Measurements from ENCODE around the gene ZNF790.
"Not testable (repeated sequence)": the region's sequence is repeated elsewhere in the genome, so short reads cannot be mapped to it uniquely, and the experiment has no call there.

ZNF790 gene

DNA sequence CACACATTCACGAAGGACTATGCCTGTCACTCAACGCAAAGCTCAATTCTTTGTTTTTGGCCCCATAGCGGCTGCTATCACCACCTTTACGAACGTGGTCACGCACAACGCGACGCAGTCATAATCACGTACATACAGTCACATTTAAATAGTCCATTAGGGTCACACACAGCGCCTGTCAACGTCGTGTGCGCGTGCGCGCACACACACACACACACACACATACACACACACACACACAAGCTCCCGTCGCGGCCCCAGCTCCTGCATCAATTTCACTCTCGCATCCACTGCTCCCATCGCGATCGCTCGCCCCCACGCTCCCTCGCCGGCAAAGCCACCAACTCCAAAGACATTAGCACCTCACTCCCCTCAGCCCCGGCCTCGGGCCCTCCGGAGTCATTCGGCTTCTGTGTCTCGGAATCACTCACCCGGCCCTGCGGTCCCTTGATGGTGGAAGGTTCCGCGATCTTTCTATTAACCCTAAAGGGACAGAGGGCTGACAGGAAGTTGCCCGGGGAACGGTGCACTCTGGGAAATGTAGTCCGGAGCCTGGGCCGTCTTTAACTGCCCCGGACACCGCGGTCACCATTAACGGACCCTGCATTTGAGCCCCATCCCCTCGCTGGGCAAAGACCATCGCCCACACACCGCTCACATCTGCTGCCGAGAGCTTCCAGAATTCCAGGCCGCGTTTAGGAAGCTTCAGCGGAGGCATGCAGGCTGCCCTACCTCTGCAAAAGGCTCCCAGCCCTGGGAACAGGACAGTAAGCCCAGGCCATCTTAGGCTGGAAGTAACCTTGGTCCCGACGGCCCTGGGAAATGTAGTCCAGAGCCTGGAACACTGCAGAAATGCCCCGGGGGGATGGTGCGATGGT lies at the start of gene ZNF790:
ZNF790 (minus strand) TSS at position 482 of the 878 bp plus-strand sequence. CDS start 12,768 bp downstream, outside the sequence.
- DNase-seq = peak; percentile 89 to 92

DNA sequence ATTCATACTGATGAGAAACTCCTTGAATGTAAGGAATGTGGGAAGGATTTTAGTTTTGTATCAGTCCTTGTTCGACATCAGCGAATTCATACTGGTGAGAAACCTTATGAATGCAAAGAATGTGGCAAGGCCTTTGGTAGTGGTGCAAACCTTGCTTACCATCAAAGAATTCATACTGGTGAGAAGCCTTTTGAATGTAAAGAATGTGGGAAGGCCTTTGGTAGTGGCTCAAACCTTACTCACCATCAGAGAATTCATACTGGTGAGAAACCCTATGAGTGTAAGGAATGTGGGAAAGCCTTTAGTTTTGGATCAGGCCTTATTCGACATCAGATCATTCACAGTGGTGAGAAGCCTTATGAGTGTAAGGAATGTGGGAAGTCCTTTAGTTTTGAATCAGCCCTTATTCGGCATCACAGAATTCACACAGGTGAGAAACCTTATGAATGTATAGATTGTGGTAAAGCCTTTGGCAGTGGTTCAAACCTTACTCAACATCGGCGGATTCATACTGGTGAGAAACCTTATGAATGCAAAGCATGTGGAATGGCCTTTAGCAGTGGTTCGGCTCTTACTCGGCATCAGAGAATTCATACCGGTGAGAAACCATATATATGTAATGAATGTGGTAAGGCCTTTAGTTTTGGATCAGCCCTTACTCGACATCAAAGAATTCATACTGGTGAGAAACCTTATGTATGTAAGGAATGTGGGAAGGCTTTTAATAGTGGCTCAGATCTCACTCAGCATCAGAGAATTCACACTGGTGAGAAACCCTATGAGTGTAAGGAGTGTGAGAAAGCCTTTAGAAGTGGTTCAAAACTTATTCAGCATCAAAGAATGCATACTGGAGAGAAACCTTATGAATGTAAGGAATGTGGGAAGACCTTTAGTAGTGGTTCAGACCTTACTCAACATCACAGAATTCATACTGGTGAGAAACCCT lies 39.1 kb upstream of the ZNF790 start:
- no peak for DNase-seq

DNA sequence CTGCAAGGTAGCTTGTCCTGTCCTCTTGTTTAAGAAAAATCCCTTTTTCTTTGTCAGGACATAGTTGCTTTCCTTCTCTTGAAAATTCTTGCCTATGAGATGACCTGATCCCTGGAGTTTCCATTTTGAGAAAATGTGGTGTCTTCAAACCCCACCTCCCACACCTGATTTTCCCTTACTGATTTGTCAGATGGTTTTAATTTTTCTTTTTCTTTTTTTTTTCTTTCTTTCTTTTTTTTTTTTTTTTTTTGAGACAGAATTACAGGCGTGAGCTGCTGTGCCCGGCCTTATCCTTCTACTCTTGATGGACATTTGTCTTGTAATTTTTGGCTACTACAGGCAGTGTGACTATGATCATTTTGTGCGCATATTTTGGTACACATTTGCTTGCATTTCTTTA lies 13.7 kb upstream of the ZNF790 start:
- DNase-seq = no peak

DNA sequence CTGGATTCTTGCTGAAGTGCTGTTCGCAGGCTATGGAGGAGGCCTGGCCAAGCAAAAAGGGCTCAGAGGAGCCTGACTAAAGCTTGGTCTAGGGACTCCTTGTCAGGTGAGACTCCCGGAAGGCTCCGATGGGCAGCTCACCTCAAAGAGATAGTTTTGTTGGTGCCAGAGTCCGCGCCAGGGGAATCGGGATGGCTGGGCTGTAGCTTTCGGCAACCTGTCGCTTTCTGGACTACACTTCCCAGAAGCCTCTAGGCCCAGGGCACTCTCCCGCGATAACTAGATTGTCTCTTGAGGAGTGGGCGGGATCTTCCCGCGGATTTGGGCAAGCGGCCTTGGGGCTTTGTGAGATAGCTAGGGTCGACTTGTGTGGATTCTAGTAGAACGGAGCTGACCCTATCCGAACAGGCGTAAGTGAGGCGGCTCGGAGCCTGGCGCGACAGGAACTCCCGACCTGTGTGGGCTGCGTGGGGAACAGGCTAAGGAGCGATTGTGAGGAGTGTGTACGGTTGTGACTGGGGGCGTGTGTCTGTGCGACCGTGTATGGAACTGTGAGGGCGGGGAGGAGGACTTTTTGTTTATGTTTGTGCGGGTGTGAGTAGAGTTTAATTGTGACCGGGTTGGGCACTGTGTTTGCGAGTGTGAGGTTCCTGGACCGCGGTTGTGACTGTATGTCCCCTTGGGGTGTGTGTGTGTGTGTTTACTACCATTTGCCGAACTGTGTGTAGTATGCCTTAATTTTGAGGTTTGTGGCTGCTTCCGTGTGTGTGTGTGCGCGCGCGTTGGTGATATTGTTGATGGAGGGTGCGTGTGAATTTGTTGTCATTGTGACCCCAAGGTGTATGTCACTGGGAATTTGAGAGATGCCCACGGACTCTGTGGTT lies 12.6 kb upstream of the ZNF790 start, which contains the start of gene ZNF345:
ZNF345 (plus strand) TSS at position 318 of the 884 bp plus-strand sequence. CDS start 25,955 bp downstream, outside the sequence.
- DNase-seq = peak; percentile 96 to 97

DNA sequence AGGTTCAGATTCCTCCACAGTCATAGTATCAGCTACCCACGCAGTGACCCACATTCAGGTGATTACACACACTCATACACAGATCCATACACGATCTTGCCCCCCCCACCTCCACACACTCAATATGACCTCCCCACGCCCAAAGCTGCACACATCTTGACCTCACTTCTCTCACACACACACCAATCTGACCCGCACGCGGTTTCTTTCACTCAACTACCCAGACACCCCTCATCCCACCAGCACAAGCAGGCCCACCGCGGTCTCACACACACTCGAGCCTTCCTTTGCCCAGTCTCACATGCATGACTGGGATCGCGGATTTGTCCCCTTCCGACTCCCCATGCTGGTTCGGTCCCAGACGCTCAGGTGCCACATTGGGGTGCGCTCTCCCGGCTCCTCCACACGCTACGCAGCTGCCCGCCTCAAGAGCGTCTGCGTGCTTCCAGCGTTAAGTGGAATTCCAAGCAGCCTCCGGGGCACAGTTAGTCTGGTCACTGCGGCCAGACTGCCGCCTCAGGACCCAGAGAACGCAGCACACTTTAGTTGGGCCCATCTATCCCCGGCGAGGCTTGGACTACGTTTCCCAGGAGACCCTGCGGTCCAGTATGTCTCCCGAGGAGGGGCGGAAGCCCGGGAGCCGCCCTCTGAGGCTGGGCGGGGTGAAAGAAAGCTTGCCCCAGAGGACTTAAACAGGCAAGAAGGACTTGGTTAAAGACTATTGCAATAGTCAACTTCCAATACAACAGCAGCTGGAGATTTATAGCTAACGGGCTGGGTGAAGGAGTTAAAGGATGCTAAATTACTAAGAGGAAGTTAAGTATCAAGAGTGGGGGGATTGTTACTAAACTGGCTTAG lies 11.7 kb upstream of the ZNF790 start:
- DNase-seq = peak; percentile 77 to 87

GRCh38 chr19:36847968-36848367 lies 9.8 kb upstream of the ZNF790 start:
- DNase-seq = no peak

- DNase-seq = no peak
Observed at GRCh38 chr19:36838784-36839324, 667 bp upstream of the ZNF790 start.

DNA sequence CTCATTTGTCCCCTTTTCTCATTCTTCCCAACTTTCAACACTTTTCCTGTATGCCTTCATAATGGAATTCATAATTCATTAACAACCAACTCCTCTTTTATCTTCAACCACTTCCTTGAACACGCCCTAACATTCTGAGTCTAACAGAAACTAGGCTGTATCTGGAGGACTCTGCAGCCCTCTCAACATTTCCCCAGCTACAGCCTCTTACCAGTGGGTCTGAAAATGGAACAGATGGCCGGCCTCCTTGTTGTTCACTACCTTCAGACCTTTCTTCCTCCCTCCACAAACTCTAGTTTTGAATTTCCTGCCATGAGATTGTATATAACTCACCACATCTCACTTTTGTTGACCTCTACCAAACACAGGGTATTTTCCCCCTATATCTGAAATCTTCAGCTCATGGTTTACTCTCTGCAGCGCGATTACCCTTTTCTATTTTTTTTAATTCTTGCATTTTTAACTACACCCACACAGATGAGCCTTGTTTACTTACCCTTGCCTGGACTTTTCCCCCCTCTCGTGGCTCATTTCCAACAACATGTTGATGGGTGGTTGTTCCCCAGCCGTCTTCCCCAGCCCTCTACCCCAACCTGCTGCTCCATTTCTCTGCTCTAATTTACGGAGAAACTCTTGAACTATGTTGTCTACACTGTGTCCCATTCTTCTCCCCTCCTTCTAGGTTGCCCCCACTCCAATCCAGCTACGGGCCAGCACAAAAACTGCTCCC lies 846 bp downstream of the ZNF790 start:
- DNase-seq = no peak

- no peak for DNase-seq
Observed at GRCh38 chr19:36833430-36833829, 4.8 kb downstream of the ZNF790 start.

GRCh38 chr19:36821758-36822157 lies 16.4 kb downstream of the ZNF790 start:
- DNase-seq = no peak

- no peak for DNase-seq
Observed at GRCh38 chr19:36819130-36819630, 19.0 kb downstream of the ZNF790 start.

DNA sequence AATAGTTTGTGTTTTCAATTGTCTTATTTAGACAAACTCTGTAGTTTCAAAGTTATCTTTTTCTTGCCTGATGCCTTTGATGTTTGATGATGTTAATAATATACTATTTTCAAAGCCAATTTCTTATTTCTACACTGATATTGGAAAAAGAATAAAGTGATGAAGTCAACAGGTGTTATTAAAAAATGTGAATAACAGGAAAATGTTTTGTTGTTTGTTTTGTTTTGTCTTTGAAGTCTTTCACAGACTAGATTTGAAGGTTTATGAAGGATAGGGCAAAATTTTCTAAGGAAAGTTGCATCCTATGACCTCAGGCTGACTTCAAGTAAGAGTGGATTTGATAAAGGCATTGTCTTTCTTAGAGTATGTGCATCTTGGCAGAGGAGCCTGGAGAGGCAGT lies 31.2 kb downstream of the ZNF790 start:
- DNase-seq = no peak

DNA sequence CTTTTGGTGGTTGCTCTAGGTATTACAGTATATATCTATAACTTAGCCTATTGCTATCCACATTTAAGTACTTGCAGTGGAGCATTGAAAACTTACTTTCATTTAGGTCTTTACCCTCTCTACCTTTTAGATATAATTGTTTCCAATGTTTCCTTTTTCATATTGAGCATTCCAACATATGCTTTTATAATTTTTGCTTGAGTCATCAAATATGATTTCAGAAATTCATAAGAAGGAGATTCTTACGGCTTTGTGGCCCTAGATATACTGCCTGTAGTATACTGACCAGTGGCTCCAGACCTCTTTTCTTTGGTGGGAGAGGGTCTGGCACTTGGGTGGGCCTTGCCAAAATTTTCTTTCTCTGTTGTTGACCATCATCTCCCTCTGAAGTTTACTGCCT lies 32.8 kb downstream of the ZNF790 start:
- no peak for DNase-seq

- no peak for DNase-seq
Observed at GRCh38 chr19:36797786-36798108, 40.4 kb downstream of the ZNF790 start.

DNA sequence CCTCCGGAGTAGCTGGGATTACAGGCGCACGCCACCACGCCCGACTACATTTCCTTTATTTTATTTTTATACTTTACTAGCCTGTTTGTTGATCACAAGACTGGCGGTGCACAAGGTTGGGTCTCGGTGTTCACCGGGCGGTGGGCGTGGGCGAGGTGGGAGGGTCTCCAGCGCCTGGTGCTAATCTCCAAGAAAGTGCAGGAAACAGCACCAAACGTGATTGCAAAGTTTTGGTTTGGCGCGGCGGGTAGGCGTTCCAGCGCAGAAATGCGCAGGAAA lies 41.5 kb downstream of the ZNF790 start:
- DNase-seq = no peak

GRCh38 chr19:36791420-36792141 lies 46.6 kb downstream of the ZNF790 start:
- DNase-seq = not testable (repeated sequence)

- DNase-seq = no peak
Observed at GRCh38 chr19:36775768-36776167, 62.4 kb downstream of the ZNF790 start.

- no peak for DNase-seq
Observed at GRCh38 chr19:36773223-36773579, 65.0 kb downstream of the ZNF790 start.

- peak; percentile 84 to 88 for DNase-seq
Observed at GRCh38 chr19:36772311-36773222, 65.6 kb downstream of the ZNF790 start, which contains the start of gene ZNF850. ZNF850 (minus strand) TSS chr19:36772807; CDS start chr19:36762606, 10,201 bp downstream.
